Measurements from ENCODE around the gene TAAR5.

The TAAR5 gene

GRCh38 chr6:132598473-132598872 is 8.9 kb upstream of the TAAR5 start:
- FAIRE-seq (no peak), DNase-seq (ENCODE audit: insufficient read length, low spot score) (no peak)
- no peak for TF ChIP-seq CTCF (IDR thresholded peaks at IDR 0.05; ENCODE audit: insufficient read depth, missing control alignments)

- TF ChIP-seq CTCF (IDR thresholded peaks at IDR 0.05; ENCODE audit: insufficient read depth, missing control alignments), result no peak
- DNase-seq (ENCODE audit: insufficient read length, low spot score) (no peak), FAIRE-seq (no peak)
These were observed 6.7 kb upstream of the TAAR5 start for GRCh38 chr6:132596201-132596600.

DNA sequence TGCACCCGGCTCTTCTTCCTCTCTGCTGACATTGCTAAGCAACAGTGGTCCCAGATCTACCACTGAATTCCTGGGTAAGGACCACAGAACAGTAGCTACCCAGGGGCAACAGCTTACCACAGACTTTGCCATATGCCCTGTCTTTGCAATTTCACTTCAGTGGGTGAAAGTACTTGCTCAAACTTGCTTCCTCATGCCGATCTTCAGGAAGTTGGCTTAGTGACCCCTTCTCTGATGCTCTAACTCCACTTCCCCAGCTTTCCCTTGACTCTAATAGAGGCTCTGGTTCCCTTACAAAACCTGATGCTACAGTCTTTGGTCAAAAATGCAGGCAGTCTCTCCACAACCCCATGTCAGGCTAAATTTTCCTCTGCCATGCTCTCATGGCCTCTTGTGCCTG is 3.3 kb upstream of the TAAR5 start:
- no peak for TF ChIP-seq CTCF (IDR thresholded peaks at IDR 0.05; ENCODE audit: insufficient read depth, missing control alignments)
- DNase-seq (ENCODE audit: insufficient read length, low spot score) (no peak), FAIRE-seq (no peak)

DNA sequence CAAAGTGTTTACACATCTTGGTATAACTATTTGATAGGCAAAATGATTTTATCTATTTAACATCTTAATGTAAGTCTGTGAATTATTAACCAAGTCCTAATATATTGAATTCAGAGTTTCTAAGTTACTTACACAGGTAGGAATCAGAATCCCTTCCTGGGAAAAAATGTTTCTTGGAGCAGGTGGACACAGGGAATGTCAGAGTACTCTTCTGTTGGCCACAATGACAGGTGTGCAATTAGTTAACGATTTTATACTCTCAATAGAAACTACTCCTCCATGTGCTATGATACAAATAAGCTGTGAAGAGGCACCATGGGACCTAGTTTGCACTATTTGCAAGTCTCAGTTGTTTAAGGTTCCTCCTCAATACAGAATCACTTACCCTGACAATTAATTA is 821 bp upstream of the TAAR5 start:
- DNase-seq (ENCODE audit: insufficient read length, low spot score) (no peak), FAIRE-seq (no peak)
- TF ChIP-seq CTCF (IDR thresholded peaks at IDR 0.05; ENCODE audit: insufficient read depth, missing control alignments), result no peak

- TF ChIP-seq CTCF (IDR thresholded peaks at IDR 0.05; ENCODE audit: insufficient read depth, missing control alignments), result no peak
- DNase-seq (ENCODE audit: insufficient read length, low spot score) (no peak), FAIRE-seq (no peak)
These were observed 2.1 kb downstream of the TAAR5 start for GRCh38 chr6:132587424-132587823.

GRCh38 chr6:132584698-132585097 is 4.8 kb downstream of the TAAR5 start:
- DNase-seq (ENCODE audit: insufficient read length, low spot score) (no peak), FAIRE-seq (no peak)
- TF ChIP-seq CTCF (IDR thresholded peaks at IDR 0.05; ENCODE audit: insufficient read depth, missing control alignments), result no peak

- DNase-seq (ENCODE audit: insufficient read length, low spot score), result no peak
- FAIRE-seq, result no peak
- no peak for TF ChIP-seq CTCF (IDR thresholded peaks at IDR 0.05; ENCODE audit: insufficient read depth, missing control alignments)
These were observed 17.8 kb downstream of the TAAR5 start for GRCh38 chr6:132571774-132572173.

All from D721Med (cell line).